Loucy (cell line): ENCODE data around the gene SUN5.

ENCODE experiments used
- EZH2phosphoT487 ChIP-seq: fragments of 200-600 bp; IDR thresholded peaks from 2 replicates; pipeline ENCODE4 v1.6.1; 2018; ENCODE audit warnings: antibody characterized with exemption, mild to moderate bottlenecking, moderate library complexity, borderline replicate concordance
- TF ChIP-seq, protein P1 (sequence below): fragments of 200-600 bp; sonication (generic); conservative IDR thresholded peaks from 2 replicates; pipeline ENCODE4 v1.5.1; 2014; ENCODE audit warnings: mild to moderate bottlenecking, antibody characterized with exemption, low read length

DNA sequence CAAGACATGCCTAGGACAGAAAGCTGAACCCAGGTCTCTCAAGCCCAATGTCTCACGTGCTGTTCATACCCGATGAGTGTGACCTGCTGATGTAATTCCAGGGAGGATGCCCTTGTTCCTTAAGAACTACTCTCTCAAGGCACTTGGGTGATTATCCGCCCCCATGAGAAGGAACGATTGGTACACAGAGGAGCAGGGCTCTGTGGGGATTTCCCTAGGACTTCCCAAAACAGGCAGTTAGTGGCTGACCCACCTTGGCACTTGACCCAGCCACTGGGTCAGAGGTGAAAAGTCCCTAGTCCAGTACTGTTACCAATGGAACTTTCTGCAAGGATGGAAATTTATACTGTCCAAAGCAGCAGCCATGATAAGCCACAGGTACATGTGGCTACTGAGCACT lies 18.1 kb upstream of the SUN5 start:
- TF ChIP-seq, protein P1, sequence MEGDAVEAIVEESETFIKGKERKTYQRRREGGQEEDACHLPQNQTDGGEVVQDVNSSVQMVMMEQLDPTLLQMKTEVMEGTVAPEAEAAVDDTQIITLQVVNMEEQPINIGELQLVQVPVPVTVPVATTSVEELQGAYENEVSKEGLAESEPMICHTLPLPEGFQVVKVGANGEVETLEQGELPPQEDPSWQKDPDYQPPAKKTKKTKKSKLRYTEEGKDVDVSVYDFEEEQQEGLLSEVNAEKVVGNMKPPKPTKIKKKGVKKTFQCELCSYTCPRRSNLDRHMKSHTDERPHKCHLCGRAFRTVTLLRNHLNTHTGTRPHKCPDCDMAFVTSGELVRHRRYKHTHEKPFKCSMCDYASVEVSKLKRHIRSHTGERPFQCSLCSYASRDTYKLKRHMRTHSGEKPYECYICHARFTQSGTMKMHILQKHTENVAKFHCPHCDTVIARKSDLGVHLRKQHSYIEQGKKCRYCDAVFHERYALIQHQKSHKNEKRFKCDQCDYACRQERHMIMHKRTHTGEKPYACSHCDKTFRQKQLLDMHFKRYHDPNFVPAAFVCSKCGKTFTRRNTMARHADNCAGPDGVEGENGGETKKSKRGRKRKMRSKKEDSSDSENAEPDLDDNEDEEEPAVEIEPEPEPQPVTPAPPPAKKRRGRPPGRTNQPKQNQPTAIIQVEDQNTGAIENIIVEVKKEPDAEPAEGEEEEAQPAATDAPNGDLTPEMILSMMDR = no peak
- TF ChIP-seq EZH2phosphoT487 = no peak
